OCI-LY7 (cell line): Measurements from ENCODE around the gene MLF1. TPM values are rescaled to one million over a fixed set of nuclear protein-coding genes. Genes with fewer than 3 reads are reported as not detected.

Experiments used
- BruUV-seq: library from RNA; stranded (reverse); fragments of 400-500 nt; replicated peaks from 2 replicates; lab custom pipeline; 2021; lab: Mats Ljungman, UMichigan
- CTCF ChIA-PET: fragments of 300-600 bp; sonication (Branson Sonifier 250); formaldehyde crosslinking; loops from one replicate; lab custom pipeline; 2022; ENCODE audit warnings: antibody characterized with exemption; ENCODE audit not compliant: unreplicated experiment; lab: Charles Lee
- POLR2A ChIA-PET: fragments of 300-600 bp; sonication (Branson Sonifier 250); formaldehyde crosslinking; loops from one replicate; lab custom pipeline; 2022; ENCODE audit warnings: antibody characterized with exemption; lab: Charles Lee
- DNase-seq: peaks from one replicate; pipeline ENCODE4 v3.0.0-alpha.2; 2015; ENCODE audit warnings: low spot score
- H2AFZ ChIP-seq: fragments of 200-600 bp; sonication (generic), shearing (Covaris generic); 2 replicates; pipeline ENCODE4 v1.6.1; 2014; ENCODE audit warnings: mild to moderate bottlenecking, antibody characterized with exemption, low read length, moderate library complexity
- H3K27ac ChIP-seq: fragments of 200-600 bp; sonication (generic); 2 replicates; pipeline ENCODE4 v1.5.1; 2014; ENCODE audit warnings: mixed run types, low read depth, mild to moderate bottlenecking, moderate library complexity, low read length, inconsistent platforms; ENCODE audit not compliant: poor library complexity, severe bottlenecking
- H3K36me3 ChIP-seq: fragments of 200-600 bp; sonication (generic); 2 replicates; pipeline ENCODE4 v1.6.1; 2014; ENCODE audit warnings: mild to moderate bottlenecking, antibody characterized with exemption, low read length, moderate library complexity, mixed read lengths; ENCODE audit not compliant: insufficient read depth
- H3K4me1 ChIP-seq: fragments of 200-600 bp; sonication (generic); 2 replicates; pipeline ENCODE4 v1.5.1; 2014; ENCODE audit warnings: mild to moderate bottlenecking, low read length; ENCODE audit not compliant: insufficient read depth, poor library complexity, severe bottlenecking
- H3K4me2 ChIP-seq: fragments of 200-600 bp; sonication (generic); 2 replicates; pipeline ENCODE4 v1.6.1; 2014; ENCODE audit warnings: mild to moderate bottlenecking, low read length
- H3K4me3 ChIP-seq: fragments of 200-600 bp; sonication (generic); 2 replicates; pipeline ENCODE4 v1.5.1; 2014; ENCODE audit warnings: mild to moderate bottlenecking, low read depth, low read length; ENCODE audit not compliant: poor library complexity, severe bottlenecking
- H3K79me2 ChIP-seq: fragments of 200-600 bp; sonication (generic); 2 replicates; pipeline ENCODE4 v1.6.1; 2016; ENCODE audit warnings: low read depth, mild to moderate bottlenecking, low read length, moderate library complexity, mixed read lengths; ENCODE audit not compliant: insufficient read depth
- H3K9me2 ChIP-seq: fragments of 200-600 bp; sonication (generic); 2 replicates; pipeline ENCODE4 v1.6.1; 2016; ENCODE audit warnings: mild to moderate bottlenecking, low read length, mixed read lengths; ENCODE audit not compliant: insufficient read depth
- H3K9me3 ChIP-seq: fragments of 200-600 bp; sonication (generic); 2 replicates; pipeline ENCODE4 v1.6.1; 2014; ENCODE audit warnings: mild to moderate bottlenecking, mixed run types, low read length, mixed read lengths
- H4K20me1 ChIP-seq: fragments of 200-600 bp; sonication (generic); 2 replicates; pipeline ENCODE4 v1.6.1; 2014; ENCODE audit warnings: mild to moderate bottlenecking, antibody characterized with exemption, low read length, moderate library complexity, mixed read lengths; ENCODE audit not compliant: insufficient read depth
- CTCF ChIP-seq: fragments of 200-600 bp; sonication (generic); conservative IDR thresholded peaks from 2 replicates; pipeline ENCODE4 v1.5.1; 2014; ENCODE audit warnings: mild to moderate bottlenecking, antibody characterized with exemption, low read length, moderate library complexity, mixed read lengths
- EZH2phosphoT487 ChIP-seq: fragments of 200-600 bp; sonication (generic); IDR thresholded peaks from 2 replicates; pipeline ENCODE4 v1.6.1; 2018; ENCODE audit warnings: low read depth, borderline replicate concordance, mild to moderate bottlenecking, mixed run types, antibody characterized with exemption, low read length, moderate library complexity, mixed read lengths
- intact Hi-C: fragments of 100-400 bp; cut with micrococcal nuclease; formaldehyde crosslinking; loops from one replicate; pipeline ENCODE4 v1.10.0; 2022; ENCODE audit not compliant: unreplicated experiment
- total RNA-seq, 2 experiments: library from RNA; depleted of rRNA in 1 of 2; stranded (reverse); fragments of >200 nt in 1 of 2; shearing (Covaris generic) in 1 of 2; gene quantifications; 2 replicates each; pipeline ENCODE4 v1.2.3, GENCODE V29; 2014 to 2022

Gene MLF1
- total RNA-seq, 2 experiments from 2014 or later: not detected

- intact Hi-C loops: no loop called here
- Histone ChIP-seq H3K9me2 (no peaks in the 10 kb centered on the region), H3K4me1 (no peaks in the 10 kb centered on the region), H3K4me3 (no peak overlapping the region), H3K27ac (no peak overlapping the region), H2AFZ (no peak overlapping the region), H3K9me3 (no peaks in the 10 kb centered on the region), H3K79me2 (no peaks in the 10 kb centered on the region), H3K4me2 (no peak overlapping the region), H4K20me1 (no peaks in the 10 kb centered on the region), H3K36me3 (no peaks in the 10 kb centered on the region)
- no peak for DNase-seq
- ChIA-PET CTCF (no interaction called here), POLR2A (interaction anchor here (0.9 kb wide), 1 partner anchor 18 kb away, joined by 3 read pairs; no protein-coding TSS in a partner anchor)
- TF ChIP-seq CTCF: no peak
- no peak for TF ChIP-seq EZH2phosphoT487
- no TSS peak for BruUV-seq
Observed at GRCh38 chr3:158600787-158601186, 29.8 kb downstream of the MLF1 start.

GRCh38 chr3:158602227-158602626 lies 31.2 kb downstream of the MLF1 start:
- no peak overlapping the region for H3K27ac ChIP-seq
- BruUV-seq: no TSS peak
- H3K79me2 ChIP-seq: no peaks in the 10 kb centered on the region
- no peaks in the 10 kb centered on the region for H3K36me3 ChIP-seq
- no peaks in the 10 kb centered on the region for H3K4me1 ChIP-seq
- no peaks in the 10 kb centered on the region for H3K9me2 ChIP-seq
- no peak overlapping the region for H3K4me2 ChIP-seq
- ChIA-PET POLR2A (interaction anchor here (0.9 kb wide), 1 partner anchor 16 kb away, joined by 3 read pairs; no protein-coding TSS in a partner anchor), CTCF (no interaction called here)
- TF ChIP-seq EZH2phosphoT487 (no peak), CTCF (no peak)
- H3K4me3 ChIP-seq: no peak overlapping the region
- no peaks in the 10 kb centered on the region for H3K9me3 ChIP-seq
- no peaks in the 10 kb centered on the region for H4K20me1 ChIP-seq
- DNase-seq: no peak
- no peak overlapping the region for H2AFZ ChIP-seq
- intact Hi-C loops: no loop called here

- intact Hi-C loops: no loop called here
- H3K27ac ChIP-seq: no peak overlapping the region
- peak; percentile 4 for DNase-seq
- no peaks in the 10 kb centered on the region for H3K79me2 ChIP-seq
- H3K9me2 ChIP-seq: no peaks in the 10 kb centered on the region
- no peak overlapping the region for H3K4me2 ChIP-seq
- CTCF ChIA-PET: no interaction called here
- H3K4me3 ChIP-seq: no peak overlapping the region
- H3K4me1 ChIP-seq: no peaks in the 10 kb centered on the region
- TF ChIP-seq EZH2phosphoT487 (no peak), CTCF (no peak)
- POLR2A ChIA-PET: interaction anchor here (0.6 to 1.4 kb wide), 9 partner anchors 8 to 48 kb away, joined by 3 to 5 read pairs (median 3); no protein-coding TSS in a partner anchor
- no peaks in the 10 kb centered on the region for H3K36me3 ChIP-seq
- no peak overlapping the region for H2AFZ ChIP-seq
- peaks cover 20% of the 10 kb centered on the region for H3K9me3 ChIP-seq
- no peaks in the 10 kb centered on the region for H4K20me1 ChIP-seq
- no TSS peak for BruUV-seq
Observed at GRCh38 chr3:158617982-158618875, 47.2 kb downstream of the MLF1 start.
